CD14-positive monocyte (primary cell): ENCODE results near the gene ARL4C. TPM values are rescaled to one million over a fixed set of nuclear protein-coding genes. Genes with fewer than 3 reads are reported as not detected.

ENCODE experiments used
- DNase-seq, 3 donors: peaks; one replicate each; pipeline ENCODE4 v3.0.0-alpha.2; 2011 to 2022
- H2AFZ ChIP-seq: 2 replicates; pipeline ENCODE4 v1.6.0; 2012; ENCODE audit warnings: mild to moderate bottlenecking, low read depth, low read length, inconsistent platforms; ENCODE audit not compliant: insufficient read depth, poor library complexity, severe bottlenecking
- H3K27ac ChIP-seq, 2 donors: 1 replicate in 1 of 2; 2 replicates in 1 of 2; pipeline ENCODE4 v1.5.1; 2012 to 2013; ENCODE audit warnings: low read length in 2 of 2, control low read depth in 1 of 2, inconsistent platforms in 1 of 2, low read depth in 1 of 2, mild to moderate bottlenecking in 1 of 2
- H3K27me3 ChIP-seq, 2 donors: one replicate each; pipeline versions ENCODE4 v1.6.0 to v1.6.1; 2011 to 2013; ENCODE audit warnings: low read length in 2 of 2; ENCODE audit not compliant: control insufficient read depth in 2 of 2, insufficient read depth in 2 of 2
- H3K36me3 ChIP-seq, 2 donors: replicated peaks in 1 of 2; 1 replicate in 1 of 2; 2 replicates in 1 of 2; pipeline versions ENCODE4 v1.5.1 to v1.6.1; 2012 to 2013; ENCODE audit warnings: low read length in 2 of 2, control low read depth in 1 of 2, inconsistent platforms in 1 of 2, mild to moderate bottlenecking in 1 of 2; ENCODE audit not compliant: insufficient read depth in 2 of 2, control insufficient read depth in 1 of 2
- H3K4me1 ChIP-seq, 2 donors: 1 replicate in 1 of 2; 2 replicates in 1 of 2; pipeline versions ENCODE4 v1.5.1 to v1.6.1; 2012 to 2013; ENCODE audit warnings: low read length in 2 of 2, control low read depth in 1 of 2, inconsistent platforms in 1 of 2, mild to moderate bottlenecking in 1 of 2, moderate library complexity in 1 of 2; ENCODE audit not compliant: insufficient read depth in 2 of 2, control insufficient read depth in 1 of 2
- H3K4me2 ChIP-seq: replicated peaks from 2 replicates; pipeline ENCODE3; 2012; ENCODE audit warnings: low read length, moderate library complexity, mild to moderate bottlenecking; ENCODE audit not compliant: poor library complexity, severe bottlenecking; ENCODE audit errors: extremely low read depth
- H3K4me3 ChIP-seq, 3 experiments: fragments of 200-600 bp in 1 of 3; sonication (generic) in 1 of 3; replicated peaks in 1 of 3; 1 replicate in 2 of 3; 2 replicates in 1 of 3; pipeline ENCODE4 v1.5.1; 2011 to 2013; ENCODE audit warnings: low read length in 3 of 3, mild to moderate bottlenecking in 3 of 3, control low read depth in 2 of 3, low read depth in 2 of 3, inconsistent platforms in 1 of 3, moderate library complexity in 1 of 3
- H3K79me2 ChIP-seq: 2 replicates; pipeline ENCODE4 v1.6.0; 2012; ENCODE audit warnings: mild to moderate bottlenecking, control low read depth, inconsistent platforms, low read length, moderate library complexity; ENCODE audit not compliant: insufficient read depth
- H3K9ac ChIP-seq: 2 replicates; pipeline ENCODE4 v1.6.0; 2017; ENCODE audit warnings: low read length, mild to moderate bottlenecking; ENCODE audit not compliant: insufficient read depth, poor library complexity, severe bottlenecking
- H3K9me3 ChIP-seq, 2 donors: replicated peaks in 1 of 2; 1 replicate in 1 of 2; 2 replicates in 1 of 2; pipeline versions ENCODE4 v1.5.1 to v1.6.1; 2012 to 2013; ENCODE audit warnings: low read length in 2 of 2, control low read depth in 1 of 2; ENCODE audit not compliant: control insufficient read depth in 1 of 2, insufficient read depth in 1 of 2
- H4K20me1 ChIP-seq: 2 replicates; pipeline ENCODE4 v1.6.0; 2012; ENCODE audit warnings: mild to moderate bottlenecking, low read length, control low read depth, moderate library complexity; ENCODE audit not compliant: insufficient read depth
- H3K27ac Mint-ChIP-seq, 7 donors: one replicate each; pipeline ENCODE4 v1.8.0; 2020; ENCODE audit warnings: mild to moderate bottlenecking in 7 of 7, mixed read lengths in 7 of 7, moderate library complexity in 6 of 7, inconsistent platforms in 2 of 7
- H3K27me3 Mint-ChIP-seq, 3 donors: one replicate each; pipeline ENCODE4 v1.8.0; 2021 to 2022; ENCODE audit warnings: low read depth in 3 of 3, mild to moderate bottlenecking in 3 of 3, mixed read lengths in 3 of 3, moderate library complexity in 3 of 3, inconsistent platforms in 1 of 3
- H3K36me3 Mint-ChIP-seq, 2 donors: one replicate each; pipeline ENCODE4 v1.8.0; 2020; ENCODE audit warnings: mixed read lengths in 2 of 2, inconsistent platforms in 1 of 2, mild to moderate bottlenecking in 1 of 2
- H3K4me1 Mint-ChIP-seq: one replicate; pipeline ENCODE4 v1.8.0; 2020; ENCODE audit warnings: mild to moderate bottlenecking, mixed read lengths
- H3K4me3 Mint-ChIP-seq, 2 donors: one replicate each; pipeline ENCODE4 v1.8.0; 2020; ENCODE audit warnings: mild to moderate bottlenecking in 2 of 2, mixed read lengths in 2 of 2, moderate library complexity in 1 of 2
- H3K9me3 Mint-ChIP-seq, 7 donors: one replicate each; pipeline ENCODE4 v1.8.0; 2020 to 2022; ENCODE audit warnings: mixed read lengths in 7 of 7, mild to moderate bottlenecking in 6 of 7, moderate library complexity in 6 of 7, inconsistent platforms in 2 of 7
- WGBS: methylation state at CpG from one replicate; pipeline ENCODE4 v1.1.5; 2013; ENCODE audit warnings: missing lambda C conversion rate; ENCODE audit not compliant: insufficient coverage; 5-methylcytosine and 5-hydroxymethylcytosine counted together
- intact Hi-C, 2 donors: fragments of 100-400 bp; cut with micrococcal nuclease; formaldehyde crosslinking; loops; one replicate each; pipeline versions ENCODE4 v1.15.0 to v1.15.1; 2023
- polyA plus RNA-seq, 3 donors: library from polyadenylated mRNA; depleted of rRNA in 1 of 3; unstranded in 2 of 3; stranded (reverse) in 1 of 3; fragments of 300-500 nt in 2 of 3; fragments of >200 nt in 1 of 3; fragmentation: Illumina TruSeq in 2 of 3; gene quantifications; 1 replicate in 2 of 3; 2 replicates in 1 of 3; pipeline ENCODE4 v1.2.3, GENCODE V29; 2012 to 2021
- TF ChIP-seq, protein P1 (sequence below): fragments of 200-600 bp; IDR thresholded peaks from one replicate; pipeline ENCODE4 v1.8.0; 2022; ENCODE audit warnings: antibody characterized with exemption, mild to moderate bottlenecking

Gene ARL4C
- polyA plus RNA-seq, 3 donors: 4.0 to 90.9 (median 6.4) TPM

DNA sequence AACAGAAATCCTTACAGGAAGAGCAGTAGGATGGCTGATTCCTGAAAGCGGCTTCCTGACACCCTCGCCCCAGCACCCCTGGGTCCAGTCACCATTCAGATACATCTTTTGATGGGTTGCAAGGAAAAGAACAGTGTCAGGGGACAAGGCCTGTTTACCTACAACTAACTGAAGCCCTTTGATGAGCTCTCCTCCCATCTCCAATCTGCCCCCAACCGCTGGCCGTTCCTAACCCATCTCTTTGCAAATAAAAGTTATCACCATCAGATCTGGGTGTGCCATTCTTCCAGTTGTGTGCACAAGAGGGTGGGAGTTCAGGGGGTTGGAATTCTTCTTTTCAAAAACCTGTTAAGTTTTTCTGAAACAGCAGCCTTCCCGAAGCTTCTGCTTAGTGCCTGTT lies 48.9 kb downstream of the ARL4C start:
- TF ChIP-seq, protein P1, sequence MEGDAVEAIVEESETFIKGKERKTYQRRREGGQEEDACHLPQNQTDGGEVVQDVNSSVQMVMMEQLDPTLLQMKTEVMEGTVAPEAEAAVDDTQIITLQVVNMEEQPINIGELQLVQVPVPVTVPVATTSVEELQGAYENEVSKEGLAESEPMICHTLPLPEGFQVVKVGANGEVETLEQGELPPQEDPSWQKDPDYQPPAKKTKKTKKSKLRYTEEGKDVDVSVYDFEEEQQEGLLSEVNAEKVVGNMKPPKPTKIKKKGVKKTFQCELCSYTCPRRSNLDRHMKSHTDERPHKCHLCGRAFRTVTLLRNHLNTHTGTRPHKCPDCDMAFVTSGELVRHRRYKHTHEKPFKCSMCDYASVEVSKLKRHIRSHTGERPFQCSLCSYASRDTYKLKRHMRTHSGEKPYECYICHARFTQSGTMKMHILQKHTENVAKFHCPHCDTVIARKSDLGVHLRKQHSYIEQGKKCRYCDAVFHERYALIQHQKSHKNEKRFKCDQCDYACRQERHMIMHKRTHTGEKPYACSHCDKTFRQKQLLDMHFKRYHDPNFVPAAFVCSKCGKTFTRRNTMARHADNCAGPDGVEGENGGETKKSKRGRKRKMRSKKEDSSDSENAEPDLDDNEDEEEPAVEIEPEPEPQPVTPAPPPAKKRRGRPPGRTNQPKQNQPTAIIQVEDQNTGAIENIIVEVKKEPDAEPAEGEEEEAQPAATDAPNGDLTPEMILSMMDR: no peak

DNA sequence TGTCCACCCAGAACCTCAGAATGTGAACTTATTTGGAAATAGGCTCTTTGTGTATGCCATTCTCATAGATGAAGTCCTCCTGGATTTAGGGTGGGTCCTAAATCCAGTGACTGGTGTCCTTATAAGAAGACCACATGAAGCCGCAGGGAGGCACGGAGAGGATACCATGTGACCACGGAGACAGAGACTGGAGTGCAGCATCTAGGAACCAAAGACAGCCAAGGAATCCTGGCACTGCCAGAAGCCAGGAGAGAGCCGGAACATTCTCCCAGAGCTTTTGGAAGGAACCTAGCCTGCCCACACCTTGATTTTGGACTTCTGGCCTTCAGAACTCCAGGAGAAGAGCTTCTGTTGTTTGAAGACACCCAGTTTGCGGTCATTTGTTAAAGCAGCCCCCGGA lies 49.7 kb downstream of the ARL4C start:
- 97% methylated on average over 4 of the region's 6 CpGs for WGBS
- Histone ChIP-seq H3K4me2 (no peak overlapping the region), H3K36me3 (no peaks in the 10 kb centered on the region), H3K4me3 (no peak overlapping the region), H3K9me3 (no peaks in the 10 kb centered on the region), H2AFZ (no peak overlapping the region), H3K27ac (peak overlapping the region; percentile 95 to 98), H3K4me1 (peaks cover 34 to 40% of the 10 kb centered on the region in 2 donors), H4K20me1 (no peaks in the 10 kb centered on the region), H3K9ac (no peak overlapping the region), H3K79me2 (no peaks in the 10 kb centered on the region), H3K27me3 (no peaks in the 10 kb centered on the region)
- Mint-ChIP-seq H3K4me3 (peak overlapping the region in 1 of 2 donors; percentile 24), H3K27ac (peak overlapping the region; percentile 98 to 99 (median 99)), H3K4me1 (peaks cover 35% of the 10 kb centered on the region), H3K36me3 (peaks cover 0 to 3% of the 10 kb centered on the region in 2 donors), H3K27me3 (peaks cover 0 to 6% (median 2%) of the 10 kb centered on the region in 3 donors), H3K9me3 (peaks cover 0 to 10% (median 3%) of the 10 kb centered on the region in 7 donors)
- intact Hi-C loops: loop anchor here in 1 of 2 donors (5.0 kb wide), 1 partner anchor 35 kb away; no protein-coding TSS in a partner anchor
- TF ChIP-seq, protein P1: no peak
- DNase-seq: no peak

More for the DNA sequence above, 48.9 kb downstream of the ARL4C start:
- Mint-ChIP-seq H3K27me3 (peaks cover 0 to 6% (median 2%) of the 10 kb centered on the region in 3 donors), H3K36me3 (peaks cover 0 to 3% of the 10 kb centered on the region in 2 donors), H3K4me3 (no peak overlapping the region), H3K4me1 (peaks cover 35% of the 10 kb centered on the region), H3K9me3 (peaks cover 0 to 14% (median 3%) of the 10 kb centered on the region in 7 donors), H3K27ac (peak overlapping the region in 3 of 7 donors; percentile 21 to 99 (median 82))
- no peak for DNase-seq
- no peaks in the 10 kb centered on the region for H3K9me3 ChIP-seq
- no peak overlapping the region for H3K9ac ChIP-seq
- no peaks in the 10 kb centered on the region for H3K79me2 ChIP-seq
- no peaks in the 10 kb centered on the region for H3K36me3 ChIP-seq
- H3K4me2 ChIP-seq: no peak overlapping the region
- no peaks in the 10 kb centered on the region for H4K20me1 ChIP-seq
- no peak overlapping the region for H3K4me3 ChIP-seq
- intact Hi-C loops: loop anchor here in 1 of 2 donors (5.0 kb wide), 1 partner anchor 34 kb away; no protein-coding TSS in a partner anchor
- H3K27ac ChIP-seq: no peak overlapping the region
- no peaks in the 10 kb centered on the region for H3K27me3 ChIP-seq
- peaks cover 34 to 40% of the 10 kb centered on the region in 2 donors for H3K4me1 ChIP-seq
- no CpG with 5 or more reads among the region's 5 CpGs for WGBS
- H2AFZ ChIP-seq: no peak overlapping the region
